ENCODE measurements around the gene C17orf114.

C17orf114 gene

GRCh38 chr17:4788159-4788806 lies 13.8 kb downstream of the C17orf114 start:
- no peak for DNase-seq (ENCODE audit: low read depth in 1 of 2, low spot score in 1 of 2)

GRCh38 chr17:4786516-4786915 lies 15.6 kb downstream of the C17orf114 start:
- no peak for DNase-seq (ENCODE audit: low read depth in 1 of 2, low spot score in 1 of 2)

- DNase-seq (ENCODE audit: low read depth in 1 of 2, low spot score in 1 of 2), result no peak
These were observed 16.0 kb downstream of the C17orf114 start, which contains the start of gene VMO1 for GRCh38 chr17:4786106-4786511. Gene VMO1 (minus strand): TSS chr17:4786364. CDS start chr17:4786352, 12 bp downstream.

GRCh38 chr17:4785311-4786105 lies 16.6 kb downstream of the C17orf114 start:
- no peak for DNase-seq (ENCODE audit: low read depth in 1 of 2, low spot score in 1 of 2)

GRCh38 chr17:4782652-4783051 lies 19.5 kb downstream of the C17orf114 start:
- no peak for DNase-seq (ENCODE audit: low read depth in 1 of 2, low spot score in 1 of 2)

GRCh38 chr17:4780325-4780955 lies 21.7 kb downstream of the C17orf114 start:
- DNase-seq (ENCODE audit: low read depth in 1 of 2, low spot score in 1 of 2), result no peak

- DNase-seq (ENCODE audit: low read depth in 1 of 2, low spot score in 1 of 2), result no peak
These were observed 24.0 kb downstream of the C17orf114 start for GRCh38 chr17:4777969-4778760.

- DNase-seq (ENCODE audit: low read depth in 1 of 2, low spot score in 1 of 2), result no peak
These were observed 29.9 kb downstream of the C17orf114 start for GRCh38 chr17:4772235-4772613.

GRCh38 chr17:4771519-4772234 lies 30.5 kb downstream of the C17orf114 start, which contains the start of gene TM4SF5:
Gene TM4SF5 (plus strand): TSS chr17:4771886. CDS start chr17:4771923, 37 bp downstream.
- DNase-seq (ENCODE audit: low read depth in 1 of 2, low spot score in 1 of 2), result no peak

- no peak for DNase-seq (ENCODE audit: low read depth in 1 of 2, low spot score in 1 of 2)
These were observed 32.5 kb downstream of the C17orf114 start for GRCh38 chr17:4769628-4770027.

GRCh38 chr17:4768298-4768697 lies 33.8 kb downstream of the C17orf114 start:
- DNase-seq (ENCODE audit: low read depth in 1 of 2, low spot score in 1 of 2), result no peak

- no peak for DNase-seq (ENCODE audit: low read depth in 1 of 2, low spot score in 1 of 2)
These were observed 35.4 kb downstream of the C17orf114 start for GRCh38 chr17:4766723-4767122.

GRCh38 chr17:4766201-4766600 lies 35.9 kb downstream of the C17orf114 start:
- DNase-seq (ENCODE audit: low read depth in 1 of 2, low spot score in 1 of 2), result no peak

- DNase-seq (ENCODE audit: low read depth in 1 of 2, low spot score in 1 of 2), result no peak
These were observed 37.5 kb downstream of the C17orf114 start for GRCh38 chr17:4764595-4764994.

GRCh38 chr17:4759776-4760236 lies 42.3 kb downstream of the C17orf114 start:
- no peak for DNase-seq (ENCODE audit: low read depth in 1 of 2, low spot score in 1 of 2)

- DNase-seq (ENCODE audit: low read depth in 1 of 2, low spot score in 1 of 2), result no peak
These were observed 48.7 kb downstream of the C17orf114 start for GRCh38 chr17:4753392-4753791.

- no peak for DNase-seq (ENCODE audit: low read depth in 1 of 2, low spot score in 1 of 2)
These were observed 50.2 kb downstream of the C17orf114 start for GRCh38 chr17:4751932-4752331.
